ENCODE measurements around the gene UBE2D2. TPM values are rescaled to one million over a fixed set of nuclear protein-coding genes. Genes with fewer than 3 reads are reported as not detected.

Gene UBE2D2
- total RNA-seq, 6 donors from 2014 or later, result 61.8 to 106 (median 86.7) TPM

DNA sequence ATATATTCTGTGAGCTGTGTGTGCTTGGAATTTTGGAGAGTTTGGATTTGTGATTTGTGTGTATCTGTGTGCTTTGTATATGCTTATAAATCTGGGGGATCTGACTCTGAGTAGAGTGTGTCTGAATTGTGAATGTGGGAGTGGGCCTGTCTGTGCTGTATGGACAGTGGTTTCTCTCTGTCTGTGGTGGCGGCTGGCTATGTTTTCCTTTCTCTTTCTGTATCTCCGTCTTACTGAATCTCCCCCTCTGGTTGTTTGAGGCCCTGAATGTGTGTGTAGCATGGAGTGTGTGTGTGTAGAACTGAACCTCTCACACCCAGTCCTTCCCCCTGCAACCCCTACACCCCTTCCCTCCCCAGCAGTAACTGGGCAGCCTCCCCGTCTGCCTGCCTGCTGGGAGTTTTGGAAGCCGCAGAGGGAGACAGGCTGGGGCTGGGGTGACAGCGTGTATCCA is 91.7 kb downstream of the UBE2D2 start:
- Histone ChIP-seq H3K27me3 (peaks cover 0 to 7% (median 0%) of the 10 kb centered on the region in 4 donors), H3K4me3 (no peak overlapping the region), H3K4me1 (peaks cover 82 to 97% (median 86%) of the 10 kb centered on the region in 4 donors), H3K9me3 (no peaks in the 10 kb centered on the region), H3K36me3 (no peaks in the 10 kb centered on the region), H3K27ac (peak overlapping the region; percentile 77 to 95 (median 89))
- ATAC-seq (ENCODE audit: low FRiP score in 2 of 2) (no peak), DNase-seq (no peak)
- TF ChIP-seq, protein P1, sequence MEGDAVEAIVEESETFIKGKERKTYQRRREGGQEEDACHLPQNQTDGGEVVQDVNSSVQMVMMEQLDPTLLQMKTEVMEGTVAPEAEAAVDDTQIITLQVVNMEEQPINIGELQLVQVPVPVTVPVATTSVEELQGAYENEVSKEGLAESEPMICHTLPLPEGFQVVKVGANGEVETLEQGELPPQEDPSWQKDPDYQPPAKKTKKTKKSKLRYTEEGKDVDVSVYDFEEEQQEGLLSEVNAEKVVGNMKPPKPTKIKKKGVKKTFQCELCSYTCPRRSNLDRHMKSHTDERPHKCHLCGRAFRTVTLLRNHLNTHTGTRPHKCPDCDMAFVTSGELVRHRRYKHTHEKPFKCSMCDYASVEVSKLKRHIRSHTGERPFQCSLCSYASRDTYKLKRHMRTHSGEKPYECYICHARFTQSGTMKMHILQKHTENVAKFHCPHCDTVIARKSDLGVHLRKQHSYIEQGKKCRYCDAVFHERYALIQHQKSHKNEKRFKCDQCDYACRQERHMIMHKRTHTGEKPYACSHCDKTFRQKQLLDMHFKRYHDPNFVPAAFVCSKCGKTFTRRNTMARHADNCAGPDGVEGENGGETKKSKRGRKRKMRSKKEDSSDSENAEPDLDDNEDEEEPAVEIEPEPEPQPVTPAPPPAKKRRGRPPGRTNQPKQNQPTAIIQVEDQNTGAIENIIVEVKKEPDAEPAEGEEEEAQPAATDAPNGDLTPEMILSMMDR (IDR thresholded peaks at IDR 0.05), result no peak
- TF ChIP-seq POLR2A (IDR thresholded peaks at IDR 0.05) (no peak), POLR2AphosphoS5 (IDR thresholded peaks at IDR 0.05) (no peak), EP300 (IDR thresholded peaks at IDR 0.05) (no peak)
- WGBS, 2 donors, result 44 to 51% methylated on average over 4 to 5 of the region's 5 CpGs

DNA sequence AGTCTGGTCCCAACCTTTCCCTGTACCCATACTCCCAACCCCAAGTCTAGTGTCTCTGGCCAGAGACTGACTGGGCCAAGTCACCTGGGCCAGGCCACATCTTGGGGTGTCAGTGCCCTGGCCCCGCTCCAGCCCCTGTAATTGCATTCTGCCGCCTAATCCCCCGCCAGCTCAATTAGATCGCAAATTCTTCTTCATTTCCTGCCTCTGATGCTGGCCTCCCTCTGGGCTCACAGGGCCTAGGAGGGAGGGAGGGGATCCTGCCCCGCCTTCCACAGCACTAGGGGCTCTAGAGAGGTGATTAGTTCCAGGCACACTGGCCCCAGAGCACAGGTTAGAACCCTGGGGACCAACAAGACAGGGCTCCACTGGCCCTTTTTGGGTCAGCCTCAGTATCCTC is 92.5 kb downstream of the UBE2D2 start:
- TF ChIP-seq EP300 (IDR thresholded peaks at IDR 0.05), result no peak
- TF ChIP-seq POLR2AphosphoS5 (IDR thresholded peaks at IDR 0.05), result no peak
- TF ChIP-seq, protein P1 (IDR thresholded peaks at IDR 0.05), result no peak
- TF ChIP-seq POLR2A (IDR thresholded peaks at IDR 0.05), result no peak
- Histone ChIP-seq H3K4me1 (peaks cover 87 to 100% (median 91%) of the 10 kb centered on the region in 4 donors), H3K27ac (peak overlapping the region; percentile 77 to 95 (median 89)), H3K36me3 (no peaks in the 10 kb centered on the region), H3K4me3 (no peak overlapping the region), H3K27me3 (peaks cover 0 to 7% (median 0%) of the 10 kb centered on the region in 4 donors), H3K9me3 (no peaks in the 10 kb centered on the region)
- 55 to 63% methylated on average over 4 to 5 of the region's 5 CpGs for WGBS, 2 donors
- no peak for ATAC-seq (ENCODE audit: low FRiP score in 2 of 2)
- no peak for DNase-seq

DNA sequence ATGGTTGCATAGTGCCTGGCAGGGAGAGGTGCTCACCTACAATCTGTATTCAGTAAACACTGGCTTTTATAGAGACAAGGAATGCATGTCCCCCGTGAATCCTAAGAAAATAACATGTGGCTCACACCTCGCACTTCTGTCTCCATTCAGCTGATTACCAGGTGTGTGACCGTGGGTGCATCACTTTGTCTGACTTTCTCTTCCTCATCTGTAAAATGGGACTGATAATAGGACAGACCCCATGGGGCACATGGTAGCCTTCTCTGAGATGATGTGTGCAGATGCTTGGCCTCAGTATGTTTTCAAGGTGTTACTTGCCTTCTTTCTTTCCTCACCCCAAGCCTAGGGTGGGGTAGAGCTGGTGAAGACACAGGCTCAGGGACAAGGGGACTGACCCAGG is 93.3 kb downstream of the UBE2D2 start:
- peaks cover 0 to 14% (median 0%) of the 10 kb centered on the region in 4 donors for H3K27me3 ChIP-seq
- no peak for ATAC-seq (ENCODE audit: low FRiP score in 2 of 2)
- peaks cover 92 to 100% (median 95%) of the 10 kb centered on the region in 4 donors for H3K4me1 ChIP-seq
- DNase-seq, result no peak
- H3K9me3 ChIP-seq, result no peaks in the 10 kb centered on the region
- H3K27ac ChIP-seq, result peak overlapping the region; percentile 77 to 95 (median 89)
- TF ChIP-seq EP300 (IDR thresholded peaks at IDR 0.05) (no peak), POLR2AphosphoS5 (IDR thresholded peaks at IDR 0.05) (no peak)
- 72 to 92% methylated on average over 3 of the region's 3 CpGs for WGBS, 2 donors
- no peak overlapping the region for H3K4me3 ChIP-seq
- H3K36me3 ChIP-seq, result no peaks in the 10 kb centered on the region

DNA sequence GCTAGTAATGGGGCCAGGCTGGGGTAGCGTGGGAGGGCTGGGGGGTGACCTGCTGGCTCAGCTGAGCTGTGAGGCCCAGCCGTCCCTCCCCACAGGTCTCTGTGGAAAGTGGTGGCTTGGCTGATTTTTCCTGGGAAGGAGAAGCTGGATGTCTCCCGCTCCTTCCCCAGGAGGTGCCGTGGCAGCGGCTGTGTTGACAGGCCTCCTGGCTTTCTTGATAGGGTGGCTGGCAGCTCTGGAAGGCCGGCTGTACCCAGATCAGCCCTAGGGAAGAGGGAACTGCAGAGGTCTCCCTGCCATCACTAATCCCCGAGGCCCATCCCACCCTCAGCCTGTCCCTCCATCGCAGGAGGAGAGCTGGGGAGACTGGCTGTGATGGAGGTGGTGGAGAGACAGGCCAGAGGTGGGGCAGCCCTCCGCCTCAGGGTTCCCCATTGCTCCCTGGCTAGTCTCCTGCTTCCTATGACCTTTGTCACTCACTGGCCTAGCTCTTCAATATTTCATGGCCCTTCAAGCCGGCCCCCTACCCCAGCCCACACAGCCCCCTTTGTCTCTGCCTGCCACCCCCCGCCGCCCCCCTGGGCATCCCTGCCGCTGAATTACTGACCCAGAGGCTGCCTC is 93.8 kb downstream of the UBE2D2 start:
- Histone ChIP-seq H3K9me3 (no peaks in the 10 kb centered on the region), H3K27ac (peak overlapping the region; percentile 71 to 95 (median 89)), H3K27me3 (peaks cover 0 to 11% (median 0%) of the 10 kb centered on the region in 4 donors), H3K4me1 (peaks cover 93 to 100% (median 96%) of the 10 kb centered on the region in 4 donors), H3K36me3 (no peaks in the 10 kb centered on the region), H3K4me3 (no peak overlapping the region)
- no peak for ATAC-seq (ENCODE audit: low FRiP score in 2 of 2)
- WGBS, 2 donors, result 60 to 68% methylated on average over 5 to 13 of the region's 13 CpGs
- peak in 1 of 2 donors; percentile 37 for DNase-seq
- TF ChIP-seq, protein P1 (IDR thresholded peaks at IDR 0.05), result no peak
- no peak for TF ChIP-seq EP300 (IDR thresholded peaks at IDR 0.05)
- TF ChIP-seq POLR2AphosphoS5 (IDR thresholded peaks at IDR 0.05), result no peak
- no peak for TF ChIP-seq POLR2A (IDR thresholded peaks at IDR 0.05)

DNA sequence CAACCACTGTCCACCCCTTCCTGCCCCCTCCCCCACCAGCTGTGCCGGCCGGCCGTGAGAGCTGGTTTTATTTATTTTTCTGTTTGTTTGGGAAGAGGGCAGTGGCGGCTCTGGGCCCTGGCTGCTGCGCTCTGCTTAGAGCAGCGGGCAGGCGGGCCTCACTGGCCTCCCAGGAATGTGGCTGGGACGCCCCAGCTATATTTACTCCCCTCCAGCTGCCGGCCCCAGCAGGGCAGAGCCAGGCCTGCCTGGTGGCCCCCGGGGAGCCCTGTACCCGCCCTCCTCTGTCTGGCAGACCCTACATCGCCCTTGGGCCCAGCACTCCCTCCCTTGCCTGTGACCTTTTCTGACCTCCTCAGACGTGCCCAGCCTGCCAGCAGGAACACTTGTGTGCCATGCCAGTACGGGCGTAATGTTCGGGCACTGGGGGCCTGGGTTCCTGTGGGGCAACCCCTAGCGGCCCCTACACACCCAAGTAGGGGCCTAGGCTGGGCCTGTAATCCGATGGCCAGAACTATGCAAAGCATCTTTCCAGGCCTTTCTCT is 94.7 kb downstream of the UBE2D2 start:
- Histone ChIP-seq H3K4me3 (no peak overlapping the region), H3K27ac (peak overlapping the region; percentile 71 to 95 (median 89)), H3K9me3 (no peaks in the 10 kb centered on the region), H3K27me3 (peaks cover 0 to 7% (median 0%) of the 10 kb centered on the region in 4 donors), H3K36me3 (no peaks in the 10 kb centered on the region), H3K4me1 (peaks cover 94 to 100% (median 96%) of the 10 kb centered on the region in 4 donors)
- 12 to 23% methylated on average over 10 to 12 of the region's 18 CpGs for WGBS, 2 donors
- peak in 1 of 2 donors; percentile 45 for ATAC-seq (ENCODE audit: low FRiP score in 2 of 2)
- DNase-seq, result peak; percentile 68 to 83
- TF ChIP-seq POLR2AphosphoS5 (IDR thresholded peaks at IDR 0.05) (peak; percentile 20 to 37), POLR2A (IDR thresholded peaks at IDR 0.05) (peak in 1 of 4 donors; percentile 36), EP300 (IDR thresholded peaks at IDR 0.05) (no peak)
- TF ChIP-seq, protein P1 (IDR thresholded peaks at IDR 0.05), result peak in 1 of 6 experiments; percentile 17

Measured in upper lobe of left lung (tissue), 6 donors.